Tibial artery (tissue), 4 donors: Measurements from ENCODE around the gene FOXS1.
"Not testable (repeated sequence)": the region's sequence is repeated elsewhere in the genome, so short reads cannot be mapped to it uniquely, and the experiment has no call there.

Experiments used
- DNase-seq, 2 donors: peaks; one replicate each; pipeline ENCODE4 v3.0.0-alpha.2; 2019
- H3K27ac ChIP-seq, 2 donors: fragments of 200-600 bp; sonication (generic) in 1 of 2; 1 replicate in 1 of 2; 2 replicates in 1 of 2; pipeline ENCODE4 v1.5.1; 2018 to 2019; ENCODE audit warnings: mild to moderate bottlenecking in 1 of 2
- H3K27me3 ChIP-seq, 2 donors: fragments of 200-600 bp; sonication (generic) in 1 of 2; one replicate each; pipeline versions ENCODE4 v1.5.1 to v1.6.0; 2016 to 2019
- H3K36me3 ChIP-seq, 3 donors: fragments of 200-600 bp; sonication (generic) in 2 of 3; one replicate each; pipeline ENCODE4 v1.5.1; 2016 to 2019; ENCODE audit warnings: mild to moderate bottlenecking in 2 of 3
- H3K4me1 ChIP-seq, 4 donors: fragments of 200-600 bp; sonication (generic) in 2 of 4; 1 replicate in 3 of 4; 2 replicates in 1 of 4; pipeline ENCODE4 v1.5.1; 2016 to 2019
- H3K4me3 ChIP-seq, 2 donors: fragments of 200-600 bp; sonication (generic) in 1 of 2; 1 replicate in 1 of 2; 2 replicates in 1 of 2; pipeline ENCODE4 v1.5.1; 2018 to 2019; ENCODE audit warnings: mild to moderate bottlenecking in 2 of 2
- H3K9me3 ChIP-seq, 3 donors: fragments of 200-600 bp; sonication (generic) in 1 of 3; one replicate each; pipeline ENCODE4 v1.5.1; 2016 to 2019
- CTCF ChIP-seq, 2 experiments: fragments of 200-600 bp in 1 of 2; fragments of 450-650 bp in 1 of 2; IDR thresholded peaks; one replicate each; pipeline ENCODE4 v1.5.1; 2017 to 2019; ENCODE audit warnings: antibody characterized with exemption in 2 of 2, mild to moderate bottlenecking in 1 of 2, moderate library complexity in 1 of 2
- intact Hi-C: fragments of 100-400 bp; cut with DNase I; formaldehyde crosslinking; loops from one replicate; pipeline ENCODE4 v1.15.0; 2023; ENCODE audit warnings: low total_unique reads

Gene FOXS1

GRCh38 chr20:31833130-31833930, 12.1 kb downstream of the FOXS1 start:
- peak in 1 of 2 donors; percentile 58 for DNase-seq
- no peaks in the 10 kb centered on the region for H3K9me3 ChIP-seq
- no peaks in the 10 kb centered on the region for H3K36me3 ChIP-seq
- no peak overlapping the region for H3K27ac ChIP-seq
- H3K4me3 ChIP-seq: no peak overlapping the region
- peak; percentile 71 to 83 for TF ChIP-seq CTCF (IDR thresholded peaks at IDR 0.05)
- H3K27me3 ChIP-seq: no peaks in the 10 kb centered on the region
- H3K4me1 ChIP-seq: peaks cover 8 to 41% (median 32%) of the 10 kb centered on the region in 4 donors
- intact Hi-C loops: loop anchor here (5.0 kb wide), 1 partner anchor 194 kb away; no protein-coding TSS in a partner anchor

- Histone ChIP-seq H3K27ac (no peak overlapping the region), H3K4me3 (no peak overlapping the region), H3K27me3 (no peaks in the 10 kb centered on the region), H3K9me3 (no peaks in the 10 kb centered on the region), H3K36me3 (no peaks in the 10 kb centered on the region), H3K4me1 (peaks cover 8 to 26% (median 17%) of the 10 kb centered on the region in 4 donors)
- TF ChIP-seq CTCF (IDR thresholded peaks at IDR 0.05): no peak
- intact Hi-C loops: loop anchor here (5.0 kb wide), 1 partner anchor 195 kb away; no protein-coding TSS in a partner anchor
- no peak for DNase-seq
Observed at GRCh38 chr20:31831771-31832306, 13.6 kb downstream of the FOXS1 start.

- Histone ChIP-seq H3K4me1 (peaks cover 6 to 20% (median 10%) of the 10 kb centered on the region in 4 donors), H3K27ac (no peak overlapping the region), H3K27me3 (no peaks in the 10 kb centered on the region), H3K9me3 (no peaks in the 10 kb centered on the region), H3K4me3 (no peak overlapping the region), H3K36me3 (no peaks in the 10 kb centered on the region)
- intact Hi-C loops: loop anchor here (5.0 kb wide), 1 partner anchor 196 kb away; no protein-coding TSS in a partner anchor
- TF ChIP-seq CTCF (IDR thresholded peaks at IDR 0.05): no peak
- DNase-seq: no peak
Observed at GRCh38 chr20:31831211-31831610, 14.2 kb downstream of the FOXS1 start.

- Histone ChIP-seq H3K9me3 (no peaks in the 10 kb centered on the region), H3K4me1 (peaks cover 0 to 13% (median 3%) of the 10 kb centered on the region in 4 donors), H3K36me3 (no peaks in the 10 kb centered on the region), H3K4me3 (no peak overlapping the region), H3K27me3 (no peaks in the 10 kb centered on the region), H3K27ac (no peak overlapping the region)
- no peak for DNase-seq
- TF ChIP-seq CTCF (IDR thresholded peaks at IDR 0.05): no peak
- intact Hi-C loops: loop anchor here (5.0 kb wide), 1 partner anchor 197 kb away; no protein-coding TSS in a partner anchor
Observed at GRCh38 chr20:31830406-31830981, 14.9 kb downstream of the FOXS1 start.

- no peak overlapping the region for H3K27ac ChIP-seq
- no peaks in the 10 kb centered on the region for H3K36me3 ChIP-seq
- no peak for DNase-seq
- no peaks in the 10 kb centered on the region for H3K27me3 ChIP-seq
- peaks cover 0 to 12% (median 2%) of the 10 kb centered on the region in 4 donors for H3K4me1 ChIP-seq
- H3K4me3 ChIP-seq: no peak overlapping the region
- no peaks in the 10 kb centered on the region for H3K9me3 ChIP-seq
- no peak for TF ChIP-seq CTCF (IDR thresholded peaks at IDR 0.05)
- intact Hi-C loops: loop anchor here (5.0 to 10.0 kb wide), 4 partner anchors 125 to 263 kb away; partner anchors contain the start of gene PDRG1
Observed at GRCh38 chr20:31829731-31830130, 15.7 kb downstream of the FOXS1 start.

- DNase-seq, H3K27ac ChIP-seq, H3K27me3 ChIP-seq, H3K4me3 ChIP-seq, H3K9me3 ChIP-seq, H3K36me3 ChIP-seq: not testable (repeated sequence)
- peaks cover 0 to 21% (median 11%) of the 10 kb centered on the region in 4 donors for H3K4me1 ChIP-seq
- intact Hi-C loops: loop anchor here (5.0 to 10.0 kb wide), 3 partner anchors 127 to 264 kb away; partner anchors contain the start of gene PDRG1
Observed at GRCh38 chr20:31828016-31828415, 17.4 kb downstream of the FOXS1 start.
